ENCODE measurements around the gene LARGE1. TPM values are rescaled to one million over a fixed set of nuclear protein-coding genes. Genes with fewer than 3 reads are reported as not detected.

The LARGE1 gene
- total and polyA plus RNA-seq, 2 of the 4 experiments (the other 2 are of a cell fraction): 6.2 to 12.4 TPM

DNA sequence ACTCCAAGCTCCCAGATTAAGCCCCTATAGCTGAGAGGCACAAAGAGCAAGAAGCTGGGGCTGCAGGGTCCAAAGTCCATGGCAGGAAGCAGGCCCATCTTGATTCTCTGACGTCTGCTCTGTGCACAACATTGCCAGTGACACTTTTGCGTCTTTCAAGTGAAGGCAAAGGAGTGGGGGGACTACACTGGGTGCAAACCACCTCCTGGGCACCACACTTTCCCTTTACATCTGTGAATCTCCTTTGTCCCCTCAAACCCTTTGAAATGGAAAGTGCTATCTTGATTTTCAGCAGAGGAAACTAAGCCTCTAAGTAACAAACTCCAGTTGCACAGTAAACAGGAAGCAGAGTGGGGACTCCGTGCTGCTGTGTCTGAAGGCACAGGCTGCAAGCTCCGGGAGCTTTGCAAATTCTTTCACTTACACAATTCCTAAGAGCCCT is 428.0 kb downstream of the LARGE1 start:
- 0% methylated on average over 1 of the region's 4 CpGs; no CpG with 5 or more reads in 1 of the 2 experiments for WGBS, 2 experiments (ENCODE audit: extremely low coverage in 2 of 2, insufficient read length in 1 of 2)
- in situ Hi-C loops (cut with MboI; ENCODE audit: low sequenced_read_pairs): no loop called here
- no peaks in the 10 kb centered on the region for H3K9me1 ChIP-seq (ENCODE audit: insufficient read depth, low read length)

More for the DNA sequence above, 428.0 kb downstream of the LARGE1 start:
- Histone ChIP-seq H3K4me1 (ENCODE audit: control insufficient read depth, insufficient read depth, low read length) (peaks cover 2% of the 10 kb centered on the region; the same call in 1 of the 2 replicates), H3K4me3 (ENCODE audit: insufficient read depth, low read depth, low read length) (no peak overlapping the region), H3K27me3 (ENCODE audit: control insufficient read depth, insufficient read depth, low read length) (no peaks in the 10 kb centered on the region), H2BK15ac (ENCODE audit: low read depth, low read length) (no peak overlapping the region), H2AK9ac (replicated peaks; ENCODE audit: low read depth, low read length, poor library complexity) (no peak overlapping the region), H3K79me1 (ENCODE audit: low read depth in 1 of 2, low read length in 2 of 2) (no peaks in the 10 kb centered on the region), H2BK5ac (ENCODE audit: low read depth, low read length, poor library complexity, severe bottlenecking) (no peak overlapping the region), H2BK120ac (ENCODE audit: low read depth, low read length) (no peak overlapping the region), H3K4me2 (ENCODE audit: low read depth, low read length) (peak overlapping the region; percentile 63; the same call in 1 of the 2 replicates), H3K18ac (ENCODE audit: low read depth, low read length) (no peak overlapping the region), H2AFZ (replicated peaks; ENCODE audit: low read length, poor library complexity) (peak overlapping the region; percentile 64), H3K9ac (ENCODE audit: low read depth, low read length) (no peak overlapping the region), H2AK5ac (ENCODE audit: low read depth, low read length) (no peak overlapping the region), H3K4ac (ENCODE audit: low read depth, low read length) (no peak overlapping the region), H2BK20ac (ENCODE audit: low read depth, low read length) (no peak overlapping the region), H4K20me1 (ENCODE audit: insufficient read depth, low read length) (no peaks in the 10 kb centered on the region), H3K56ac (ENCODE audit: extremely low read depth, insufficient read depth, low read length) (no peak overlapping the region), H3K27ac (ENCODE audit: insufficient read depth, low read length) (no peak overlapping the region), H4K91ac (ENCODE audit: insufficient read depth, low read depth, low read length) (no peak overlapping the region), H3K14ac (replicated peaks; ENCODE audit: low read depth, low read length) (no peak overlapping the region), H3K23ac (ENCODE audit: low read depth, low read length) (no peak overlapping the region), H3K36me3 (ENCODE audit: control insufficient read depth, insufficient read depth, low read length) (no peaks in the 10 kb centered on the region), H4K5ac (ENCODE audit: low read depth, low read length) (no peak overlapping the region), H3K9me3 (ENCODE audit: control insufficient read depth, insufficient read depth, low read length) (no peaks in the 10 kb centered on the region), H4K8ac (ENCODE audit: low read depth in 2 of 2, low read length in 2 of 2) (no peak overlapping the region)
- BruUV-seq (replicated peaks): no TSS peak
- TF ChIP-seq NFE2L2 (IDR thresholded peaks at IDR 0.05; ENCODE audit: low read depth, low read length): no peak
- no peak for TF ChIP-seq FOS (IDR thresholded peaks at IDR 0.05; ENCODE audit: low read depth, low read length)
- TF ChIP-seq, protein P1, sequence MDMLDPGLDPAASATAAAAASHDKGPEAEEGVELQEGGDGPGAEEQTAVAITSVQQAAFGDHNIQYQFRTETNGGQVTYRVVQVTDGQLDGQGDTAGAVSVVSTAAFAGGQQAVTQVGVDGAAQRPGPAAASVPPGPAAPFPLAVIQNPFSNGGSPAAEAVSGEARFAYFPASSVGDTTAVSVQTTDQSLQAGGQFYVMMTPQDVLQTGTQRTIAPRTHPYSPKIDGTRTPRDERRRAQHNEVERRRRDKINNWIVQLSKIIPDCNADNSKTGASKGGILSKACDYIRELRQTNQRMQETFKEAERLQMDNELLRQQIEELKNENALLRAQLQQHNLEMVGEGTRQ (IDR thresholded peaks at IDR 0.05; ENCODE audit: low read depth, low read length): no peak
- TF ChIP-seq MAZ (IDR thresholded peaks at IDR 0.05; ENCODE audit: borderline replicate concordance, low read depth, low read length): no peak
- TF ChIP-seq CEBPB (IDR thresholded peaks at IDR 0.05; ENCODE audit: low read depth, low read length): no peak
- TF ChIP-seq MAFK (IDR thresholded peaks at IDR 0.05; ENCODE audit: low read depth, low read length): no peak
- TF ChIP-seq MXI1 (IDR thresholded peaks at IDR 0.05; ENCODE audit: borderline replicate concordance, low read depth, low read length): no peak
- no peak for TF ChIP-seq RFX5 (IDR thresholded peaks at IDR 0.05; ENCODE audit: low read depth, low read length)
- no peak for TF ChIP-seq CHD1 (IDR thresholded peaks at IDR 0.05; ENCODE audit: low read depth, low read length)
- TF ChIP-seq POLR2A (IDR thresholded peaks at IDR 0.05; ENCODE audit: low read depth, low read length): no peak
- TF ChIP-seq, protein P2, sequence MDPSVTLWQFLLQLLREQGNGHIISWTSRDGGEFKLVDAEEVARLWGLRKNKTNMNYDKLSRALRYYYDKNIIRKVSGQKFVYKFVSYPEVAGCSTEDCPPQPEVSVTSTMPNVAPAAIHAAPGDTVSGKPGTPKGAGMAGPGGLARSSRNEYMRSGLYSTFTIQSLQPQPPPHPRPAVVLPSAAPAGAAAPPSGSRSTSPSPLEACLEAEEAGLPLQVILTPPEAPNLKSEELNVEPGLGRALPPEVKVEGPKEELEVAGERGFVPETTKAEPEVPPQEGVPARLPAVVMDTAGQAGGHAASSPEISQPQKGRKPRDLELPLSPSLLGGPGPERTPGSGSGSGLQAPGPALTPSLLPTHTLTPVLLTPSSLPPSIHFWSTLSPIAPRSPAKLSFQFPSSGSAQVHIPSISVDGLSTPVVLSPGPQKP (IDR thresholded peaks at IDR 0.05; ENCODE audit: borderline replicate concordance, low read depth, low read length): no peak
- no peak for TF ChIP-seq SMC3 (IDR thresholded peaks at IDR 0.05; ENCODE audit: low read depth, low read length)
- no peak for TF ChIP-seq RCOR1 (IDR thresholded peaks at IDR 0.05; ENCODE audit: insufficient replicate concordance, low read length)
- dilution Hi-C loops (cut with HindIII; ENCODE audit: low sequenced_read_pairs, unreplicated experiment) (no loop called here), intact Hi-C loops (cut with micrococcal nuclease) (no loop called here)
- DNase-seq: no peak
- CTCF ChIA-PET: no interaction called here
- peak; percentile 81 for ATAC-seq (ENCODE audit: low read depth)
- POLR2A ChIA-PET (ENCODE audit: unreplicated experiment): no interaction called here

Data from IMR-90 (cell line).